Activated CD4-positive, alpha-beta T cell treated with anti-CD3 and anti-CD28 coated beads, Interleukin-2, amount 50 U/mL, for 1 hour (primary cell): ENCODE data around the gene CKAP5.
A peak's percentile ranks its signal among the peaks of the same experiment; 100 is the strongest.
"Not testable (repeated sequence)": the region's sequence is repeated elsewhere in the genome, so short reads cannot be mapped to it uniquely, and the experiment has no call there.

Source experiments
- DNase-seq: peaks from one replicate; pipeline ENCODE4 v3.0.0-alpha.2; 2020

Gene CKAP5

DNA sequence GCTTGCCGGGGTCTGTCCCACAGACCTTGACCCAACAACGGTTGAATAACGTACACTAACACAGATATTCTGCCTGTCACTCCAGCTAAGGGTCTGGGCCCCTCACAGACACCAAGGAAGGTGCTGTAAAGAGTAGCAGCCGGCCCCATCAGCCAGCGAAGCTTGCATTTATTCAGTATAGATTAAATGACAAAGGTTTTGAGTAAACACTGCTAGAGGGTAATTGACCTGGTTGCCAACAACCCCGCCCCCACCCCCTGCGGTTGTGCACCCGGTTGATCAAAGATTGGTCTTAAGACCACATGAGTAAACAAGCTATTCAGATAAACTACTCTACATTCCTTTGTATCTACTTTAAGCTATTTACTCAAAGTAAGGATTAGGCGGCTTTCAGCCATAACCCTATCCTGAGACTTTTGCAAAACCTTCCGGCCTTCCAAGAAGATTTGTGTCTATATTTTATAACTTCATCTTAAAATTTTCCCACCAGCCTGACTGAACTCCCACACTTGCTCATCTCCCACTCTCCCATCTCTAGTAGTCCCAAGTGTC is 4.8 kb upstream of the CKAP5 start:
- no peak for DNase-seq

DNA sequence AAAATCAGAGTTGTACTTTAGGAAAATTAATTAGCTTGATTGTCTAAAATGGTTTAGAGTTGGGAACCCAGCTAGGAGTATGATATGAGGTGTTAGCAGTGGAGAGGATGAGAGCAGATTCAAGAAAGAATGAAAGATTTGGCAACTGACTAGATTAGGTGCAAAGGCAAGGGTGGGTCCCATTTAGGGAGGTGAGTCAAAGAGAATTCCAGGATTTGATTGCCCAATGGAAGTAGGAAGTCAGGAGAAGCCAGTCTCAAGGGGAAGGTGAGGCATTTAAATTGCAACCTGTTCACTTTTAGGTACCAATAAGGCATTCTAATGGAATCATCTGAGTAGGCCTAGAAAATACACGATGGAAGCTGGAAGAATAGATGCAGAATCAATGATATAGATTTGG is 3.6 kb upstream of the CKAP5 start:
- DNase-seq = no peak

DNA sequence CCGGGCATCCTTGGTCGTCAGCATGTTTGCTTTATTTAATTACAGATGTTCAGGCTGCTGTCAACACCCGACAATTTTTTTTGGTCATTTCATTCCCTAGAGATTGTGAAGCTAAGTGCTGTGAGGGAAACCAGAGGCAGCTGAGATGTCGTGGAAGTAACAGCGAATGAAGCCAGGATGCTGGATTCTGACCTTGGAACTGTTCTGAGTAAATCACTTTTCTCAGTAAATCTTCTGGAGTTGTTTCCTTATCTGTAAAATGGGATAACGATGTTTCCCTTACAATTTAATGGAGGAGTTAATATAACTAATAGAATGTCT is 390 bp upstream of the CKAP5 start:
- no peak for DNase-seq

DNA sequence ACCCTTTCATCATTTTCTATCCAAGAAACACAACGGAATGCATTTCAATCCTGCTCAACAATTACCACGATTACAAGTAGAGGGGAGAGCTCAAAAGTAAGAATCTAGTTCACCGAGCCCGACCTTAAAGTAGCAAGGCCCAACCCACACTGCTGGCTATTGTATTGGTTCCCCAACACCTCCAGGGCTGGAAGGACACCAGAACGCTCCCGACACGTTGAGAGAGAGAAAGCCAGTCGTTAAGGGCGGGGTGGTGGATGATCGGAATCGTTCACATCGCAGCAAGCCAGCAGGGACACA is 690 bp downstream of the CKAP5 start:
- no peak for DNase-seq

DNA sequence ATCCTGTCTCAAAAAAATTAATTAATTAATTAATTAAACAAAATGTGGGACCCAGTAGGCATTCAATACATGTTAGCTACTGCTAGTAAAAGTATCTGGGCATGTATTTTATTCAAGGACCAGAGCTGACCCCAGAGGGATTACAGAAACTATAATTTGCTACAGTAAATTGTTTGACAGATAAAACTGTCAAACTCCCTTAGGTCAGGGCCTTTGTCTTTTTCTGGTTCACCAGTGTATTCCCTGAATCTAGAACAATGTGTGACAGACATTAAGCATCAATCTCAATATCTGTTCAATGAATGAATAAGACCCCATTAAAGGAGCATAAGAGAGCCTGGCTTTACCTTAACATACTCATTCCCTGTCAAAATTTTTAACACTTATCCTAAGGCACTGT is 6.0 kb downstream of the CKAP5 start:
- DNase-seq = no peak

DNA sequence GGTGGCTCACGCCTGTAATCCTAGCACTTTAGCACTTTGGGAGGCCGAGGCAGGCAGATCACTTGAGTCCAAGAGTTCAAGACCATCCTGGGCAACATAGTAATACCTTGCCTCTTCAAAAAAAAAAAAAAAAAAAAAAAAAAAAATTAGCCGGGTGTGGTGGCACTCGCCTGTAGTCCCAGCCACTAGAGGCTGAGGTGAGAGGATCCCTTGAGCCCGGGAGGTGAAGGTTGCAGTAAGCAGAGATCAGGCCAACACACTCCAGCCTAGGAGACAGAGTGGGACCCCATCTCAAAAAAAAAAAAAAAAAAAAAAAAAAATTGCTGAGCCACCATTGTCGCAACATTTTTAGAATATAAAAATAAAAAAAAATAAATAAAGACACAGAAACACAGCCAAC is 7.6 kb downstream of the CKAP5 start:
- DNase-seq = no peak

DNA sequence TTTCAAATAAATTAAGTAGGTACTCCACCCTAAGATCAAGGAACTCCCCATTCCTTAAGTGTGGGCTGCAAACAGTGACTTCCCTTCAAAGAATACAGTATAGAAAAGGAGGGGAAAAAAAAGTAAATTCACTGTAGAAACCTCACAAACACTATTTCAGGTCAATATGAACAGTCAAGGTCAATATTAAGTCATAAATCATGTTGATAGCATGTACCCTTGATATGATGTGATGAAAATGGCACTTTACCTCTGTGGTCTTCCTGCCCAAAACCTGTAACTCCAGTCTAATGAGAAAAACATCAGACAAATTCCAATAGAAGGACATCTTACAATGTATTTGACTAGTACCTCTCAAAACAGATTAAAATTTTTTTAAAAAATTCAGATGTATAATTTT is 8.2 kb downstream of the CKAP5 start:
- DNase-seq = no peak

DNA sequence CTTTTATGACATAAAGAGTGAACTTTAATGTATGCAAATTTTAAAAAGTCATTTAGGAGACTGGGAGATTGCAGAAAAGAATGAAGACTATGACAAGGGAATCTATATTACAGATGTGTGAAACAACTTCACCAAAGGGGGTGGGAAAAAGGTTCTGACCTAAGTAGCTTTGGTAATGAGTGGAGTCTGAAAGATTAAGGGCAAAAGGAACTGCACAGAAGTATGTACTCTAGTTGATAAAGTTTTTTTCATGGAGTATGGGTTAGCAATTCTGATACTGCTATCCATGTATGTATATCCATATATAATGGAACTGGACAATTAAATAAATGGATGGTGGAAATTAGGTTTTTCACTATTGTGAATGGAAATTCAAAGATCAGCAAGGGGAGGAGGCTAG is 9.2 kb downstream of the CKAP5 start:
- DNase-seq = no peak

DNA sequence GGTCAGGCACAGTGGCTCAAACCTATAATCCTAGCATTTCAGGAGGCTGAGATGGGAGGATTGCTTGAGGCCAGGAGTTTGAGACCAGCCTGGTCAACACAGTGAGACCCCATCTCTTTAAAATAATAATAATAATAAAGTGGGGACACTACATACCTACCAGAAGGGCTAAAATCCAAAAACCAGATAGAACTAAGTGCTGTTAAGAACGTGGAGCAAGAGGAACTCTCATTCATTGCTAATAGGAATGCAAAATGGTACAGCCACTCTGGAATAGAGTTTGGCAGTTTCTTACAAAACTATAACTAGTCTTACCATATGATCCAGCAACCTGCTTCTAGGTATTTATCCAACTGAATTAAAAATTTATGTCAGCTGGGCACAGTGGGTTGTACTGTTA is 9.6 kb downstream of the CKAP5 start:
- no peak for DNase-seq

DNA sequence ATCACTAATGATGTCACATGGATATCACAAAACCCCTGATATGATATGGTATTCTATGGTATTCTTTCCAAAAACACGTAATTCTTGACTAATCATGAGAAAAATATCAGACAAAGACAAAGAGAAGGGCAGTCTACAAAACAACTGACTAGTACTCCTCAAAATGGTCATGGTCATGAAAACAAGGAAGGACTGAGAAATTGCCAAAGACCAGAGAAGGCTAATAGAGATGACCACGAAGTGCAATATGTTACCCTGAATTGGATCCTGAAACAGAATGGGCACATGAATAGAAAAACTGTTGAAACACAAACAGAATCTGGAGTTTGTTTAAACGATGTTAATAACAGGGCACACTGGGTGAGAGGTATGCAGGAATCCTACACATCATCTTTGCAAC is 10.2 kb downstream of the CKAP5 start:
- no peak for DNase-seq

DNA sequence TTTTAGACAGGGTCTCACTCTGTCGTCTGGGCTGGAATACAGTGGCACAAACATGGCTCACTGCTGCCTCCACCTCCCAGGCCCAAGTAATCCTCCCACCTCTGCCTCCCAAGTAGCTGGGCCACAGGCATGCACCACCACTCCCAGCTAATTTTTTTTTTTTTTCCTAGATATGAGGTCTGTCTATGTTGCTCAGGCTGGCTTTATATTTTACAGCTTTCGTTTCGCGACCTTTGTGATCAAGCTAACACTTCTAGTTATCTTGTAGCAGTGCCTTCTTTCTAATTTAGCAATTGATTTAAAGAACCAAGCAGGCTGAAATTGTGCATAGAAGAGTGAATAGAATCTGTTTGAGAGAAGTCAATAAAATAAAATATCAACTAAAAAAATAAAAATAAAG is 11.3 kb downstream of the CKAP5 start:
- no peak for DNase-seq

DNA sequence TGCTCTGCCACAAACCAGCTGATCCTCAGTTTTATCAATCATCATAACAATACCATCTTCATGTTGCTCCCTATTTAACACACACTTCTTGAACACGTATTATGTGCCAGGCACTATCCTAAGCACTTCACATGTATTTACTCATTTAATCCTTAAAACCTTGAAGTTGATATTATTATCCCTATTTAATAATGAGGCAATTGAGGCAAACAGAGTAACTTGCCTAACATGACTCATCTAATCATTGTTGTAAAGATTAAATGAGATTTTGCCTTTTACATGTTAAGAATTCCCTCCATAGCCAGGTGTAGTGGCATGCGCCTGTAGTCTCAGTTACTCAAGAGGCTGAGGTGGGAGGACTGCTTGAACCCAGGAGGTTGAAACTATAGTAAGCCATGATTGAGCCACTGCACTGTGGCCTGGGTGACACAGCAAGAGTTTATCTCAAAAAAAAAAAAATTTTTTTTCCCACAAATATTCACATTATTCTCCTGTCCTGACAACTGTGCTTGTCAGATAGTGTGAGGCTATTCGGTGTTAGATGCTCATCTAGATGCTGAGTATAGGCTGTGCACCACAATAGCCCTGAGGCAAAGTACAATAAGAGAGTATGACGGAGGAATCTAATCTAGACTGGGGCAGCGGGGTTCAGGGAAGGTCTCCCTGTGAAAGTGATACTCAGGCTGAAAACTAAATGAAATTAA is 13.4 kb downstream of the CKAP5 start:
- DNase-seq = no peak

DNA sequence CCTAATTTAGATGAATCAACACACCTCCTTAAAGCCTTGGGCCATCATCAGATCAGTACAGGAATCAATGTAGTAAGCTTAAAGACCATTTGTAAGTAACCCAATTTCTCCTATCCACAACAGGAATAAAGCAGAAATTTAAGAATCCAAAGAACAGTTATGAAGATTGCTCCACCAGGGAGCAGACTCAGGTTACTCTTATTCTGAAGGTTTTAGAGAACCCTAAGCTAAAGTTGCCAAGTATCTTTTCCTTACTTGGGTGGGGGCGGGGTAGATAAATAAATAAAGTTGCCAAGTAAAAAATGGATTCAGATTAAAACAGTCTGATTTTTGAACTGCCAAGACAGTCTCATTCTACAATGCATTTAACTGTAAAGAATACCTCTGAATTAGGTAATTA is 18.1 kb downstream of the CKAP5 start:
- DNase-seq = no peak

DNA sequence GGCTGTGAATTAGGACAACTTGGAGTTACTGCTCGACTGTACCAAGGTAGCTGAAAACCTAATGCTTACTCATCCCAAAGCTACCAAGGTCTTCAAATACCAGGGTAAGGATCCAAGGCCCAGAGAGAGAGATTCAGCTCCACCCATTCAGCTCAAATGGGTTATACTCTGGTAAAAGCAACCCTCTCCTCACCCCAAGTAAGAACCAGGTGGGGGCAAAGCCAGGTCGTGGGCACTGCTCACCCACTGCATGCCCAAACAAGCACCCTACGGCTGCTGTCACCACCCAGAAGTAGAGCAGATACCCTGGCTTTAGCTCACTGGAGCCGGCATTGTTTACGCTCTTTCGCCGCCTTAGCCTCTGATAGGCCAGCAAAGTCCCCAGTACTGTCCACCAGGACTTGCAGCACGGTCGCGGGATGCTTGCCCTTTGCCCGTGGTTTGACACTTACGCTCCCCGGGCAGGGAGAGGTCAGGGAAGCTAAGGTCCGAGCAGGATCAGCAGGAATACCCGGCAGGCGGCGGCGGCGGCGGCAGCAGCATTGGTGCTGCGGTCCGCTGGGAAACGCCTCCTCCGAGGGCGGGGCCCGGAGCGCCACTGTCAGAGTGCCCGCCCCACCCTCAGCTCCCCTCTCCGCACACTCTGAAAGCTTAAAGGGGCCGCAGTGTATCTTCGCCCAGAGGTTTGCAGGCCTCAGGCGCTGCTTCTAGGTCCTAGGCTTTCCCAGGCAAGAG is 19.6 kb downstream of the CKAP5 start:
- peak; percentile 68 for DNase-seq

DNA sequence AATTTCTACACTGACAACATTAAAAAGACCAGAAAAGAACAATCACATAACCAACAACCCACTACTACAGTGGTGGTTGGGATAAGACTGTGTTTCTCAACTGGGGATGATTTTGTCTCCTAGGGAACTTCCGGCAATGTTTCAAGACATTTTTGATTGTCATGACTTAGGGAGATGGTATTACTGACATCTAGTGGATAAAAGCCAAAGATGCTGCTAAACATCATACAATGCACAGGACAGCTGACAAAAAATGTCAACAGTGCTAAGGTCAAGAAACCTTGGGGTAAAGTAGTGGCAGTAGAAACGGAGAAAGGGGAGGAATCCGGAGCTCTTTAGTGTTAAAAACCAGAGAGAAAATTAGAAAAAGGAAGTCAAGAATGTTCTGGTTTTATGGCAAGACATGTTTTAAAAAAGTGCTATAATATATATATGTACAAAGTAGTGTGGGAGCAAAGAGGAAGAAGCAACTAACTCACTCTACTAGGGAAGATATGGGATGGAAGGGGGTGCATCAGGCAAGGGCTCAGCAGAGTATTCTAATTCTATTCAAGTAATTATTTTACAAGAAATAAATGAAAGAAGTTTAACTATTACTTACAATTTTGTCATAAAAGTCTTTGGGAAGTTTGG is 37.2 kb downstream of the CKAP5 start:
- DNase-seq = no peak

DNA sequence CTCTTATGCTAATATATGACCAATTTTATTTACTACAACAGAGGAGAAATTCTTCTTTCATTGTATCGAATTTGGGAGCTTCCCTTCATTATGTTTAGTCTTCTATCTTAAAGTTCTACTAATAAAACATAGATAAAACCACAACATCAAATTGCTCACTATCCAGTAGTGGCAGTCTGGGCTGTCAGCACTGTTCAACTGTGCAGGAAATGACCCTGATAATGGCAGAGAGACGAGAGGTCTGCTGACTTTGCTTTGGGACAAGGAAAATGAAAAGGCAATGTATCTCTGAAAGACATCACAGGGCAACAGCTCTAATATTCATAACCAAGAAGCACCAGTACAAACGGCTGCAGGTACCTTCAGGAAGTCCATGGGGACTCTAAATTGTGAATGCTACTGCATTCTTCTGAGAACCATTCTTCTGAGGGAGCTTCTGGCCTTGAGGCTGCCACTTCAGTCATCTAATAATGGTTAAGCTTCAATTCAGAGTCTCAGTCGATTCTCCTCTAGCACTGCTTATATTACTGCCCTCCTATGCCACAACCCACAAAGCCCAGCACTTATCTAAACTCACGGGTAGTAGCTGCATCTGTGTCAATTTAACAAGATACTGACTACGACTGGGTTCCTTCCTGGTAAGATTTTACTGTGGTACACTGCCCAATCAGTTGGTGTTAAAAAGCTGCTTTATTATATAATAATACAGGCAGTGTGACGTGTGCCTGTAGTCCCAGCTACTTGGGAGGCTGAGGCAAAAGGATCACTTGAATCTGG is 44.2 kb downstream of the CKAP5 start:
- DNase-seq = no peak

DNA sequence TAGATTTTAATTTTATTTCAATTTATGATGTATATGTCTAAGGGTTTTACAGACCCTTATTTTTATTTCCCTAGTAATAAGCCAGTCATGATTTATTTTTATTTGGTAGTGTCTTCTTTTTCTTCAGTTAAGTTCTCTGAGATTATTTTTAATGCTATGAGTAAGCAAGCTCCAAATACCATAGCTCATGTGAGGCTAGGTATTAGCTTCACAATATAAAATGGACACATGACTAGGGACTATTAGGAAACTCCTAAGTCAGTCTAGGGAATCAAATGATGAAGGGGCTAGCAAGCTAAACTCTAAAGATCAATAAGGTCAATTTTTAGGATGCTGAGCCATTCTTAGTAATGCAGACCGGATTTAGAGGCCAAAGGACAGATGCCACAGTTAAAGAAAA is 45.9 kb downstream of the CKAP5 start:
- no peak for DNase-seq

DNA sequence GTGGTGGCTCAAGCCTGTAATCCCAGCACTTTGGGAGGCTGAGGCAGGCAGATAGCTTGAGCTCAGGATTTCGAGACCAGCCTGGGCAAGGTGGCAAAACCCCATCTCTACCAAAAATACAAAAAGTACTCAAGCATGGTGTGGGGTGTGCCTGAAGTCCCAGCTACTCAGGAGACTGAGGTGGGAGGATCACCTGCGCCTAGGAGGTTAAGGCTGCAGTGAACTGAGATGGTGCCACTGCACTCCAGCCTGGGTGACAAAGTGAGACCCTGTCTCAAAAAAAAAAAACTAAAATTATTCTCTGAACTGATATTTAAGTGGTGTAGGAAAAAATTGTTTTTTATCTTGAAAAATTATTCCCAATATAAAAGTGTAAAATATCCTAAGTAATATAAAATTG is 46.4 kb downstream of the CKAP5 start:
- DNase-seq = not testable (repeated sequence)

DNA sequence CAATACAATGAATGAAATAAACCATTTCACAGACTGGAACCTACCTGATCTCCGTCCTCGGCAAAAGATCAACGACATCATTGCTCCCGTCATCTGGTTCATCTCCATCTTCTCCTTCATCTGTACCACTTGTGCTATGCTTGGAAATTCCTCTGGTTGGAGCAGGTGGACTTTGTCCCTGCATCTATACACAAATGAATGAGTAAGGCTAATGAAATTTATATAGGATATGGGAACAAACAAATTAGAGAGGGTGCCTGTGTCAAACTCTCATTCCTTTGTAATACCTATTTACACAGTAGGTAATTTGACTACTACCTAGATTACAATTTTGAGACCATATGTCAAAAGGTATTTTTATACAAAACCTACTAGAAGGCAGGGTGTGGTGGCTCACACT is 67.7 kb downstream of the CKAP5 start:
- no peak for DNase-seq

DNA sequence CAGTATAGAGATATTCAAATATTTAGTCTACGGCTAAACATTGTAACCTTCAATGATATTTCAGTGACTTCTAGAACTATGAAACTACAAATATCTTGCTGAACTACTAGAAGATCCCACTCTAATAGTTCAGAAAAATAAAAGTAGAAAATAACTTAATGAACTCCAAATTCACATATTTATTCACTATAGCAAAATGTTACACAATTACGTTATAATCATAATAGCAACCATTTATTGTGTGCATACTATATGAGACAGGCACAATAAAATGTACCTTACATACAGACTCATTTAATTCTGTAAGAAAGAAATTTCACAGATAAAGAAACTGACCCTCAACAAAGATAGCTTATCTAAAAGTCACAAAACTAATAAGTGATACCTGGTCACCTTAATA is 69.2 kb downstream of the CKAP5 start:
- DNase-seq = no peak

DNA sequence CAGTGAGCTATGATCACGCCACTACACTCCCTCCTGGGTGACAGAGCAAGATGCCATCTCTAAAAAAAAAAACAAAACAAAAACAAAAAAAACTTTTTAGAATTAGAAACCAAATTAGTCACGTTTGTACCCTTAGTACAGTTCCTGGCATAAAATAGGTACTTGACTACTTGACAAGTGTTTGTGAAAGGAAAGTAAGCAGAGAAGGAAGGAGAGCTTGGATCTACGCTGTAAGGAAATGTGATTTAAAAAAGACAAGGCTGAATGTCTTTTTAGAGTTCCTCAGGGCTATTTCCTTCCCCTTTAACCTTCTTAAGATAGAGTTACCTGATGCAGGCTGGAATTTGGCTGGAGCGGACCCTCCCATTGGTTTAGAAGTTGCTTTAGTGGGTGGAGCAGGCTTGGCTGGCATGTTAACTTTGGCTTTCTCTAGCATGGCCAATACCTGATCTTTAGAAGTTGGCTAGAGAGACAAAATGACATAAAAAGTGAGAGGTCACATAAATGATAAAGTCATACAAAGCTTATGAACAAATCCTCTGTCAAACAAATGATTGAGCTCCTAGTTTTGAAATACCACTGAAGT is 76.4 kb downstream of the CKAP5 start:
- no peak for DNase-seq

DNA sequence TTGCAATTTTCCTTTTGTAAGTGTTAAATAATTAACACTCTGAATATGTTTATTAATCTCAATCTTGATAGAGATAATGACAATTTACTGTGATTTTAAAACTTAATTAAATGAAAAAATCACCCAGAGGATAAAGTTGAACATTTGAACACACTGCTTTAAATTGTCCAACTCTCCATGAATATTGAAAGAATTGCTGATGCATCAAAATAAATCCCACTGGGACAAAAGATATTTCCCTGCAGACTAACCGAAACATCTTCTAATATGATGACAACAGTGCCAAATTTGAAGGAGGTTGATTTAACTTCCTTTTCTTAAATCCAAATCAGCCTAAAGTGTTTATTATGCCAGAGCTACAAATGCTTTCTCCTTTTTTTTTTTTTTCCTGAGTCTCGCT is 79.4 kb downstream of the CKAP5 start:
- DNase-seq = no peak

DNA sequence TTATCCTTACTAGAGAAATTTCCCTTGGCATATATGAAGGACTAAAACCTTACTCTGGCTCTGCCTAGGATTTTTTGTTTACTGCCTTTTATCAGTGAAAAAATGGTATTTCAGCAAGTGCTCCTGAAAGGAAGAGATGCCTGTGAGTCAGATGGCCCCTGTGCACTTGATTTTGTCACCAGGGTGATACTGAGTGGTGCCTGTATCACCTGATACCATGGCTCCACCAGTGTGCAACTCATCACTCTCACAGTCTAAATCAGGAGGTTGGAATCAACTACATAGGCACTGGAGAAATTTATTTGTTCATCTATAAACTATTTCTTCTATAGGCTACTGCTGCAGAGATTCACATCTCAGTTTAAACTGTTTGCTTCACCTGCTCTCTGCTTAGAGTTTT is 83.8 kb downstream of the CKAP5 start:
- no peak for DNase-seq
